ENCODE measurements around the gene MTHFD1L. TPM values are rescaled to one million over a fixed set of nuclear protein-coding genes. Genes with fewer than 3 reads are reported as not detected.
A peak's percentile ranks its signal among the peaks of the same experiment; 100 is the strongest.
"Not testable (repeated sequence)": the region's sequence is repeated elsewhere in the genome, so short reads cannot be mapped to it uniquely, and the experiment has no call there.

The MTHFD1L gene
- total RNA-seq, 2 donors from 2014 or later: 3.1 to 18.7 TPM

GRCh38 chr6:151038616-151039015 lies 173.1 kb downstream of the MTHFD1L start:
- no peaks in the 10 kb centered on the region for H3K27me3 ChIP-seq (replicated peaks; ENCODE audit: insufficient read depth)
- DNase-seq (ENCODE audit: low spot score): no peak
- intact Hi-C loops (cut with DNase I): no loop called here
- WGBS: 88% methylated on average over 7 of the region's 7 CpGs
- no peaks in the 10 kb centered on the region for H3K9me3 ChIP-seq
- no peak overlapping the region for H3K4me3 ChIP-seq
- no peak for TF ChIP-seq POLR2A (IDR thresholded peaks at IDR 0.05)
- TF ChIP-seq POLR2AphosphoS5 (IDR thresholded peaks at IDR 0.05): no peak
- TF ChIP-seq CTCF (IDR thresholded peaks at IDR 0.05): no peak
- no peaks in the 10 kb centered on the region for H3K36me3 ChIP-seq
- no peak overlapping the region for H3K27ac ChIP-seq
- no peaks in the 10 kb centered on the region for H3K4me1 ChIP-seq (replicated peaks)

GRCh38 chr6:151040888-151041521 lies 175.5 kb downstream of the MTHFD1L start:
- peak; percentile 16 for TF ChIP-seq POLR2AphosphoS5 (IDR thresholded peaks at IDR 0.05)
- H3K27me3 ChIP-seq (replicated peaks; ENCODE audit: insufficient read depth); H3K9me3 ChIP-seq; H3K4me3 ChIP-seq; intact Hi-C loops (cut with DNase I); H3K36me3 ChIP-seq; DNase-seq (ENCODE audit: low spot score); H3K4me1 ChIP-seq (replicated peaks): not testable (repeated sequence)
- WGBS: 50% methylated on average over 12 of the region's 12 CpGs
- peak overlapping the region in 1 of 2 donors; percentile 33 for H3K27ac ChIP-seq

- no peak overlapping the region for H3K4me3 ChIP-seq
- intact Hi-C loops (cut with DNase I): no loop called here
- WGBS: 96% methylated on average over 5 of the region's 5 CpGs
- no peaks in the 10 kb centered on the region for H3K27me3 ChIP-seq (replicated peaks; ENCODE audit: insufficient read depth)
- H3K9me3 ChIP-seq: no peaks in the 10 kb centered on the region
- no peak overlapping the region for H3K27ac ChIP-seq
- no peak for TF ChIP-seq POLR2A (IDR thresholded peaks at IDR 0.05)
- TF ChIP-seq POLR2AphosphoS5 (IDR thresholded peaks at IDR 0.05): no peak
- TF ChIP-seq CTCF (IDR thresholded peaks at IDR 0.05): no peak
- no peak for DNase-seq (ENCODE audit: low spot score)
- no peaks in the 10 kb centered on the region for H3K4me1 ChIP-seq (replicated peaks)
- H3K36me3 ChIP-seq: no peaks in the 10 kb centered on the region
Measured at GRCh38 chr6:151041686-151042085, 176.2 kb downstream of the MTHFD1L start.

GRCh38 chr6:151042911-151043330 lies 177.4 kb downstream of the MTHFD1L start:
- H3K4me1 ChIP-seq (replicated peaks); H3K4me3 ChIP-seq; H3K36me3 ChIP-seq; DNase-seq (ENCODE audit: low spot score); H3K9me3 ChIP-seq; H3K27ac ChIP-seq; intact Hi-C loops (cut with DNase I); H3K27me3 ChIP-seq (replicated peaks; ENCODE audit: insufficient read depth): not testable (repeated sequence)
- WGBS: 59% methylated on average over 6 of the region's 6 CpGs

GRCh38 chr6:151043944-151044343 lies 178.4 kb downstream of the MTHFD1L start:
- no peaks in the 10 kb centered on the region for H3K27me3 ChIP-seq (replicated peaks; ENCODE audit: insufficient read depth)
- intact Hi-C loops (cut with DNase I): no loop called here
- no peak overlapping the region for H3K4me3 ChIP-seq
- no peak for TF ChIP-seq POLR2A (IDR thresholded peaks at IDR 0.05)
- no peak for TF ChIP-seq CTCF (IDR thresholded peaks at IDR 0.05)
- TF ChIP-seq POLR2AphosphoS5 (IDR thresholded peaks at IDR 0.05): no peak
- 90% methylated on average over 4 of the region's 4 CpGs for WGBS
- H3K4me1 ChIP-seq (replicated peaks): no peaks in the 10 kb centered on the region
- no peak for DNase-seq (ENCODE audit: low spot score)
- H3K9me3 ChIP-seq: no peaks in the 10 kb centered on the region
- peak overlapping the region; percentile 52 to 68 for H3K27ac ChIP-seq
- H3K36me3 ChIP-seq: no peaks in the 10 kb centered on the region
